ENCODE results near the gene MAP3K7.
A peak's percentile ranks its signal among the peaks of the same experiment; 100 is the strongest.

The MAP3K7 gene

GRCh38 chr6:90514496-90514895 lies 72.4 kb downstream of the MAP3K7 start:
- no peak overlapping the region for H3K4me3 ChIP-seq (ENCODE audit: low read length)
- no peak for TF ChIP-seq CTCF (IDR thresholded peaks at IDR 0.05; ENCODE audit: insufficient read depth, low read depth, low read length, missing control alignments)
- no peak for DNase-seq (ENCODE audit: low read depth)

DNA sequence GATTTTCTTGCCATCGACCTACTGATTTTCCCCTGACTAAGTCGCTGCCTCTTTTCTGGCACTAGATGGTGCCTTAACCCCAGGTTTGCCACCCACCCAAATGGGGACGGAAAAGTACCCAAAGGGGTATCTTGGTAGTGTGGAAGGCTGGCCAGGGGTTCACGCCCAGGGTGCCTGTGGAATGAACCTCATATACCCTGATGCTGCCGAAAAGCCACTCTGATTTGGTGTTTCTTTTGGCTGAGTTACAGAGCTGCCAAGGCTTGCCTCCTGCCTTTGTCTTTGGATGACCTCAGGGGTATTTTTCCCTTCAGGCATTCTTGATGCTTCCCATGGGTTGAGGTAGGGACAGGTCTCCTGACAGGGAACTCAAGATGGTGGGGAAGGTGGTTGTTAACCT lies 78.1 kb downstream of the MAP3K7 start:
- no peak for TF ChIP-seq CTCF (IDR thresholded peaks at IDR 0.05; ENCODE audit: insufficient read depth, low read depth, low read length, missing control alignments)
- no peak overlapping the region for H3K4me3 ChIP-seq (ENCODE audit: low read length)
- no peak for DNase-seq (ENCODE audit: low read depth)

GRCh38 chr6:90502866-90503407 lies 83.9 kb downstream of the MAP3K7 start:
- peak; percentile 3 for DNase-seq (ENCODE audit: low read depth)
- no peak for TF ChIP-seq CTCF (IDR thresholded peaks at IDR 0.05; ENCODE audit: insufficient read depth, low read depth, low read length, missing control alignments)
- H3K4me3 ChIP-seq (ENCODE audit: low read length), result no peak overlapping the region

DNA sequence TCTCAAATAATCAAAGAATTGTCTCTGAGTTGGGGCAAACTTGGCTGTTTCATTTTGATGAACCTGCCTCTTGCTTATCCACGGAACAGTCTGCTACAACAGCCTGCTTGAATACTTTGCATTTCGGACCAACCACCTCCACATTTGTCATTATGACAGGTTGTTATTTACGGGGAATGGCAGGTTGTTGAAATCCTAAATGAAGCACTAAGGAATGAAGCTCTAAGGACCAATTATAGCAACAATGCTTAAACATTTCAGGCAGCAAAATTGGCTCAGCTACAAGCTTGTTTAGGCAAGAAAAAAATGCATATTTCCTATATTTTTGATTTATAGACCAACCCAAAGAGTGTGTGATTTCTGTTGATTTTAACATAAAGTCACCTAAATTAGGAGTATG lies 84.5 kb downstream of the MAP3K7 start:
- DNase-seq (ENCODE audit: low read depth), result no peak
- TF ChIP-seq CTCF (IDR thresholded peaks at IDR 0.05; ENCODE audit: insufficient read depth, low read depth, low read length, missing control alignments), result no peak
- no peak overlapping the region for H3K4me3 ChIP-seq (ENCODE audit: low read length)

GRCh38 chr6:90500458-90500857 lies 86.4 kb downstream of the MAP3K7 start:
- DNase-seq (ENCODE audit: low read depth), result peak; percentile 69
- TF ChIP-seq CTCF (IDR thresholded peaks at IDR 0.05; ENCODE audit: insufficient read depth, low read depth, low read length, missing control alignments), result no peak

GRCh38 chr6:90497411-90497810 lies 89.5 kb downstream of the MAP3K7 start:
- no peak overlapping the region for H3K4me3 ChIP-seq (ENCODE audit: low read length)
- DNase-seq (ENCODE audit: low read depth), result no peak
- no peak for TF ChIP-seq CTCF (IDR thresholded peaks at IDR 0.05; ENCODE audit: insufficient read depth, low read depth, low read length, missing control alignments)

More at GRCh38 chr6:90500458-90500857, 86.4 kb downstream of the MAP3K7 start:
- H3K4me3 ChIP-seq (ENCODE audit: low read length), result no peak overlapping the region

DNA sequence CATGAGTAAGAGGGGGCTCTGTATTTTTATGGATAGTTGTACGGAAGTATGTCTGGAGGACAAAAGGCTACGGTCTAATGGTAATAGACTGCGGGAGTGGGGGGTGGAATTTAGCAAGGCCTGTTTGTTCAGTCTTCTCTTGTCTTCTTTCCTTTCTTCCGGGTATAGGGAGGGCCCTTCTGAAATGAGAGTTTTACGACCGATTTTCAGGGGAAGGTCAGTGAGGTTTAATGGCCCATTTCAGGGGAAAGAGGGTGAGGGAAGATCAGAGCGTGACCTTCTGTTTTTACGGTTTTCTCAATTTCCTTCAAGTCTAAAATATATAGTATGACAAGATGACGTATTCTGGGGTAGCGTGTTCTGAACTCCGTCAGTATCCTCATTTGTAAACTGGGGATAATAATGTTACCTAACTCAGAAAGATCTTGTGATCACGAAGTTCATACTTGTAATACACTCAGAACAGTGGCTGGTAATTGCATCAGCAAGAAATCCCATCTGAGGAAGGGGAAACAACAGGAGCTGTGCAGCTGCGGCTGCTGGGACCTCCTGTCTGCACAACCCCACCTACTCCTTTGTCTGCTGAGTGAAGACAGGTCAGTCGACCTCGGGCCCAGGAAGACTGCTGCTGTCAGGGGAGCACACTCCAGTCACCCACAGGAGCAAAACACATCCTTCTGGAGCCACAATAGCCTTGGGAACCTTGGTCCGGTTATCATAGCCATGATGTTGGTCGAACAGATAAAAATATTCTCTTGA lies 90.4 kb downstream of the MAP3K7 start:
- no peak overlapping the region for H3K4me3 ChIP-seq (ENCODE audit: low read length)
- no peak for DNase-seq (ENCODE audit: low read depth)
- no peak for TF ChIP-seq CTCF (IDR thresholded peaks at IDR 0.05; ENCODE audit: insufficient read depth, low read depth, low read length, missing control alignments)
